Urinary bladder (tissue), 4 donors: ENCODE measurements around the gene PHC2. TPM values are rescaled to one million over a fixed set of nuclear protein-coding genes. Genes with fewer than 3 reads are reported as not detected.
"Not testable (repeated sequence)": the region's sequence is repeated elsewhere in the genome, so short reads cannot be mapped to it uniquely, and the experiment has no call there.

Experiments
- DNase-seq: peaks from one replicate; pipeline ENCODE4 v3.0.0-alpha.2; 2015; ENCODE audit errors: extremely low spot score
- H3K27ac ChIP-seq: one replicate; pipeline ENCODE4 v1.5.1; 2013; ENCODE audit warnings: low read depth, mild to moderate bottlenecking, moderate library complexity
- H3K36me3 ChIP-seq: one replicate; pipeline ENCODE4 v1.6.1; 2013; ENCODE audit warnings: mild to moderate bottlenecking, moderate library complexity; ENCODE audit not compliant: insufficient read depth
- H3K4me1 ChIP-seq: one replicate; pipeline ENCODE4 v1.6.1; 2013; ENCODE audit warnings: mild to moderate bottlenecking, moderate library complexity; ENCODE audit not compliant: insufficient read depth
- H3K4me3 ChIP-seq: one replicate; pipeline ENCODE4 v1.5.1; 2013; ENCODE audit warnings: low read depth, low read length
- WGBS: extraction: QIAGEN DNeasy Blood & Tissue Kit; methylation state at CpG from one replicate; pipeline ENCODE4 v1.1.7; 2013; 5-methylcytosine and 5-hydroxymethylcytosine counted together
- polyA plus RNA-seq: library from polyadenylated mRNA; stranded (reverse); fragments of 200-250 nt; gene quantifications from one replicate; pipeline ENCODE4 v1.2.3, GENCODE V29; 2013
- total RNA-seq: library from RNA; depleted of rRNA; stranded (reverse); fragments of >200 nt; gene quantifications from one replicate; pipeline ENCODE4 v1.2.3, GENCODE V29; 2014
- donor health status: healthy with polysubstance abuse.
- donor health status: healthy.

PHC2 gene
- total and polyA plus RNA-seq, 2 donors = 49.2 to 179 TPM

DNA sequence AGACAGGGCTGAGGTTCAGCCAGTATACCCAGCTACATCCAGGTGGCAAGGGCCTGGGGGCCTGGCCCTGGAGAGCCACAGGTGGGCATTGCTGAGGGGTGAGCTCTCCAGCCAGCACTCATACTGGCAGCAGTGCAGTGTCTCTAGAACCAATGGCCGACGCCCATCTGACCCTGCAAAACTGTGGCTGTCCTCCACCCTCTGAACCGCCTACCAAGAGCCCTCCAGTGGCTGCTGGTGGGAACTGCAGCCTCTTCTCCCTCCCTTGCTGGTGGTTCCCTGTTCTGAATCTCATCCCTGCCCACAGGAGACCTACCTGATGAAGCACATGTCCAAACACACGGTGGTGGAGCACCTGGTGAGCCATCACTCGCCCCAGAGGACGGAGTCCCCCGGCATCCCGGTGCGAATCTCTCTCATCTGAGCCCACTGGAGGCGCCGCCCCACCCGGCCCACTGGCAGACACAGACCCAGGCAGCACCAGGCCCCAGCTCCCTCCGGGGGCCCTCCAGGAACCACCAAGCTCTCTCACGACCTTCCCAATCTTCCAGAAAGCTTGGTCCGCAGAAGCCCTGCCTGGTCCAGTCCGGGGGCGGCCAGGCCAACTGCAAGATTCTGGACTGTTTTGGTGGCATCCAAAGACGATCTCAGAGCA lies 132.1 kb downstream of the PHC2 start:
- 73% methylated on average over 18 of the region's 18 CpGs for WGBS

DNA sequence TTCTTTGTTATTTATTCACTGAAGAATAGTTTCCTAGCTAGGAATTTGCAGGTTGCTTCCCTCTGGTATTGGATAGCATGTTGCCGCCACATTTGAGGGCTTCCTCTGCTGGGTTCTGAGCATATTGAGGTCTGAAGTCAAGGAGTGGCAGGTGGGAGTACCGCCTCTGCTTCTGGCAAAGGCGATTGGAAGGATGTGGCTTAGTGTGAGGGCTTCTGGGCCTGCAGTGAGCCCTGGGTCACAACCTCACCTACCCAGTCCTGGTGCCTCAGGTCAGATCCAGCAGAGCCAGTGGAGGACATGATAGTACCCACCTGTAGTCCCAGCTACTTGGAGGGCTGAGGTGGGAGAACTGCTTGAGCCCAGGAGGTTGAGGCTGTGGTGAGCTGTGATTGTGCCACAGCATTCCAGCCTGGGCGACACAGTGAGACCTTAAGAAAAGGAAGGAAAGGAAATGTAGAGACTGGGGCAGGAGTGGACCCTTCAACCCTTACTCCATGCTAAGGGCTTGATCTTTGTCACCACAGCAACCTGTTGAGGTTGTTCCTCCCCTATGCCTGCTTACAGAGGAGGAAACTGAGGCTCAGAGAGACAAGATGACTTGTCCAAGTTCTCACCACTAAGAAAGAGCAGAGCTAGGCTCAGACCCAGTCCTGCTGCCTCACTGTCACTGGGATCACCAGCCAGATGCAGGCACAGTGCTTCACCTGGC lies 132.8 kb downstream of the PHC2 start:
- Histone ChIP-seq H3K36me3 (no peaks in the 10 kb centered on the region), H3K4me1 (no peaks in the 10 kb centered on the region), H3K27ac (no peak overlapping the region), H3K4me3 (no peak overlapping the region)
- no peak for DNase-seq
- 96% methylated on average over 4 of the region's 4 CpGs for WGBS

More for the DNA sequence above, 132.1 kb downstream of the PHC2 start:
- no peak for DNase-seq
- no peaks in the 10 kb centered on the region for H3K36me3 ChIP-seq
- no peaks in the 10 kb centered on the region for H3K4me1 ChIP-seq
- H3K4me3 ChIP-seq = no peak overlapping the region
- no peak overlapping the region for H3K27ac ChIP-seq

- Histone ChIP-seq H3K36me3 (no peaks in the 10 kb centered on the region), H3K27ac (no peak overlapping the region), H3K4me3 (no peak overlapping the region), H3K4me1 (no peaks in the 10 kb centered on the region)
- no peak for DNase-seq
- 94% methylated on average over 4 of the region's 4 CpGs for WGBS
Observed at GRCh38 chr1:33296824-33297223, 134.1 kb downstream of the PHC2 start.

- Histone ChIP-seq H3K27ac (no peak overlapping the region), H3K4me1 (no peaks in the 10 kb centered on the region), H3K36me3 (no peaks in the 10 kb centered on the region), H3K4me3 (no peak overlapping the region)
- WGBS = 82% methylated on average over 9 of the region's 9 CpGs
- no peak for DNase-seq
Observed at GRCh38 chr1:33296082-33296458, 134.8 kb downstream of the PHC2 start.

DNA sequence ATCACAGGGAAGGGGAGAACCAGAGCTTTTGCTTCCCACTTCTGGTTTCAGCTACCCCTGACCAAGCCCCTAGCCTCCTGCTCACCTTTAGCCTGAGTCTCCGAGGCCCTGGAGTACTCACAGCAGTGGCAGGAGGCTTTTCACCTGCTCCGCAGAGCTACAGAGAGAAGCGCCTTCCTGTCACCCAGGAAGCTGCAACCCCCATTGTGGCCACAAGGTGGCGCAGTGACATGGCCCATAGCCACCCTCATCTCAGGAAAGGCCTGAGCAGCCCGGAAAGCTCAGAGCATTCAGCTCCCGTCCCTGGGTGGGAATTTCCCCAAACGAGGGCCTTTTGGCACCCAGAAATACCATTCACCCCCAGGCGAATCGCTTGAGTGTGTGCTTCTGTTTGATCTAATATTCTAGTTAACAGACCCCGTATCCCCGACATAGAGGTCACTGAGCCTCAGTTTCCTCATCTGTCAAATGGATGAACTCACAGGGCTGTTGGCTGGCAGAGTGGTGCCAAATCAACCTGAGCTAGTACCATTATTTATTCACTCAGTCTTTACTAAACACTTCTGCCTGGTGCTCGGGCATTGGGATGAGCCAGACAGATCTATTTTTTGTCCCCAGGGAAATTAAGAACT lies 135.3 kb downstream of the PHC2 start:
- DNase-seq = peak; percentile 65
- H3K4me3 ChIP-seq = no peak overlapping the region
- H3K4me1 ChIP-seq = no peaks in the 10 kb centered on the region
- WGBS = 36% methylated on average over 12 of the region's 12 CpGs
- no peak overlapping the region for H3K27ac ChIP-seq
- H3K36me3 ChIP-seq = no peaks in the 10 kb centered on the region

DNA sequence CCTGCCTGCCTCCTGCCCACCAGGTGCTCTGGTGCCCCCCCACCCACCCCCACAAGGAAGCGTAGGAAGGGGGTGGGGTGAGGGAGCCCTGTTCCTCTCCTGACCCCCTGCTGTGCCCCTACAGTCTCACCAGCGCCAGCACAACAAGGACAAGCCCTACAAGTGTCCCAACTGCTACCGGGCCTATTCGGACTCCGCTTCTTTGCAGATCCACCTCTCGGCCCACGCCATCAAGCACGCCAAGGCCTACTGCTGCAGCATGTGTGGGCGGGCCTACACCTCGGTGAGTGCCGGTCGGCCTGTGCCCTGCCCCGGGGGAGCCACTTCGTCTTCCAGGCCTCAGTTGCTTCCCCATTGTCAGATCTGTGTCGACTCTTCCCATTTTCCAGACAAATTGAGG lies 135.9 kb downstream of the PHC2 start:
- H3K36me3 ChIP-seq = no peaks in the 10 kb centered on the region
- DNase-seq = no peak
- H3K4me3 ChIP-seq = no peak overlapping the region
- WGBS = 78% methylated on average over 15 of the region's 15 CpGs
- no peaks in the 10 kb centered on the region for H3K4me1 ChIP-seq
- no peak overlapping the region for H3K27ac ChIP-seq

DNA sequence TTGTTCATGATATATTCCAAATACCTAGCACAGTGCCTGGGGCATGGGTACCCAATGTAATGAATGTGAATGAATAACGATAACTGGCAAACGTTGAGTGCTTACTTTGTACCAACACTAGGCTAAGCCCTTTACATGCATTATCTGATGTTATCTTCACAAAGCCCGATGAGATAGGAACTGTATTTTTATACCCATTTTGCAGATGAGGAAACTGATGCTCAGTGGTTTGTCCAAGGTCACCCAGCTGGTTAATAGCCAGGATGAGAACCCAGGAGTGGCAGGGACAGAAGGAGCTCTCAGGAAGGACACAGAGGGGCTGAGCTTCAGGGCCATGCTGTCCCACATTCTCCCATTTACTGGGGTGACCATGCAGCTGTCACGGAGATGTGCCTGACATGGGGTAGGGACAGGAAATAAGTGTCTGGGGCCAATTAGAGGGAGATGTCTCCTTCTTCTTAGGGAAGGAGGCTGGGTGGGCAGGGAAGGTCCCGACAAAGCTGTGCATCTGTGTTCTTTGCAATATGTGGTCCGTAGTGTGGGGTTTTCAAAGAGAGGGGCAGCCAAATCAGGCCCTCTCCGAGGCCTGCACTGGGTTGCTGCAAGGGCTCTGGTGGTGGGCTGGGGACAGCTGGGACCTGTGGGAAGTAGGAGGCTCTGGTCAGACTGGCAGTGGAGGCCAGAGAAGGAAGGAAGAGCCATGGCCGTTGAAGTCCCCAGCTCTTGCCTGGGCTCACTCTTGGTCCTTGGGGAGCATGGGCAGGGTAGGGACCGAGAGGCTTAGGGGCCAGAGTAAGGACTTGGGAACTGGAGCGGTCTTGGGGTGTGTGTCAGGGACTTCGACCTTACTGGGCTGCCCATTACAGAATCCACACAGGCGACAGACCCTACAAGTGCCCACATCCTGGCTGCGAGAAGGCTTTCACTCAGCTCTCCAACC lies 136.6 kb downstream of the PHC2 start:
- Histone ChIP-seq H3K4me3 (no peak overlapping the region), H3K36me3 (no peaks in the 10 kb centered on the region), H3K27ac (no peak overlapping the region), H3K4me1 (no peaks in the 10 kb centered on the region)
- DNase-seq = no peak
- WGBS = 86% methylated on average over 13 of the region's 13 CpGs

DNA sequence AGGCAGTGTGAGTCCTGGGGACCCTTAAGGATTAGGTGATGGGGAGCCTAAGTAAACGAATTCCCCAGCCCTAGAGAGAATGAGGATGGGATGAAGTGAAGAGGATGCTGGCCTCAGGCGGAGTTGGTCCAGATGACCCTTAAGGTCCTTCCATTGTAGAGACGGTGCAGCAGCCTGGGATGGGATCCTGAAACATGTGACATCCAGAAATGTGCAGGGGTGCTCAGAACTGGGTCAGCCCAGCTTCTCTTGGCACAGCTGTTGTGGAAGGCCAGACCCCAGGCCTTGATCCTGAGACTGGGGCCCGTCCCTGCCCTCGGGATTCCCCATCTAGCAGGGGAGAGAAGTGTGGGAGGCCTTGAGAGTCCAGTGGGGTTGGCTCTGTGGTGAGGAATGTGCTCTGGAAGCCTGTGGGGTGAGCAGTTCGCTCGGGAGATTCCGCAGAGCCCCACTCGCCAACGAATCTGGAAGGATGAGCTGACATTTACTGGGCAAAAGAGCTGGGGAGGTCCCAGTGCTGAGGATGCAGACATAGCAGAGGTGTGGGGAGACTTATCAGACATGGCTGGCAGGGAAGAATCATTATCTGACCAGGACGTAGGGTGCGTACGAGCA lies 138.1 kb downstream of the PHC2 start:
- no peaks in the 10 kb centered on the region for H3K4me1 ChIP-seq
- WGBS = 48% methylated on average over 13 of the region's 13 CpGs
- DNase-seq = no peak
- no peak overlapping the region for H3K4me3 ChIP-seq
- H3K27ac ChIP-seq = no peak overlapping the region
- no peaks in the 10 kb centered on the region for H3K36me3 ChIP-seq

GRCh38 chr1:33290615-33291014 lies 140.3 kb downstream of the PHC2 start:
- not testable (repeated sequence) for DNase-seq, H3K4me1 ChIP-seq, H3K4me3 ChIP-seq, H3K36me3 ChIP-seq, H3K27ac ChIP-seq
- WGBS = 96% methylated on average over 1 of the region's 2 CpGs

- DNase-seq = no peak
- Histone ChIP-seq H3K4me3 (no peak overlapping the region), H3K4me1 (no peaks in the 10 kb centered on the region), H3K36me3 (no peaks in the 10 kb centered on the region), H3K27ac (no peak overlapping the region)
- WGBS = 87% methylated on average over 3 of the region's 3 CpGs
Observed at GRCh38 chr1:33289858-33290154, 141.1 kb downstream of the PHC2 start.

DNA sequence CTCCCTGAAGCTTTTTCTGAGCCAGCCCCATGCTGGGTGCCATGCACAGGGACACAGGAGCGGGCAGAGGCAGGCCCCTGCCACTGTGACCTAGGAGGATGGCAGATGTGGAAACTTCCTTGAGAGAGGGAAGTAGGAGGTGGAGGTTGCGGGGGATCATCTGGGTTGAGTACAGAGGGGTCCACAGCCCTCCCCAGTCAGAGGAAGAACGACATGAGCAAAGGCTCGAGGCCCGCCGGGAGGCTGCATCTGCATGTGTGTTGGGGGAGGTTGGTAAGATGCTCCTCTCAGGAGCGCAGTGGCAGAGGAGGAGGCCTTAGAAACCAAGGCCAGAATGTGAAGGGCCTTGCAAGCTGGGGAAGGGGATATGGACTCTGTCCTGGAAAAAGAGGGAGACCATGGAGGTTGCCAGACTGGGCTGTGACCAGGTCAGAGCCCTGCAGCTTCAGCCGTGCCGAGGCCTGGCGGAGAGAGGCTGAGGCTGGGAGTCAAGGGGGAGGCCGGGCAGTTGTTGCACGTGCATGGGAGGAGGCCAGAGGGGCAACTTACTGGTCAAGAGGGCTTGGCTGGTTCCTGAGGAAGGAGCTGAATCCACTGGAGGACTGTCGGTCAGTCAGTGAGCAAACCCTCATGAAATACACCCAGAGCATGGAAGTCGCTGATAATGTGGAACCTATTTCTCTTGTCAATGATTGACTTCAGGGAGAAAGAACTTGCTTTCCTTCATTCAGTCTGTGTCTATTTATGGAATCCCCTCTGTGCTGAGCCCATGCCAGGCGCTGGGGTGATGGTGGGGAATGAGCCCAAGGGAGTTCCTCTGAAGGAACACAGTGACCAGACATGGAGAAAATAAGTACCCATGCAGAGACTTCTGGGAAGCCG lies 141.7 kb downstream of the PHC2 start:
- Histone ChIP-seq H3K27ac (no peak overlapping the region), H3K4me1 (no peaks in the 10 kb centered on the region), H3K4me3 (no peak overlapping the region), H3K36me3 (no peaks in the 10 kb centered on the region)
- no peak for DNase-seq
- WGBS = 89% methylated on average over 16 of the region's 16 CpGs

DNA sequence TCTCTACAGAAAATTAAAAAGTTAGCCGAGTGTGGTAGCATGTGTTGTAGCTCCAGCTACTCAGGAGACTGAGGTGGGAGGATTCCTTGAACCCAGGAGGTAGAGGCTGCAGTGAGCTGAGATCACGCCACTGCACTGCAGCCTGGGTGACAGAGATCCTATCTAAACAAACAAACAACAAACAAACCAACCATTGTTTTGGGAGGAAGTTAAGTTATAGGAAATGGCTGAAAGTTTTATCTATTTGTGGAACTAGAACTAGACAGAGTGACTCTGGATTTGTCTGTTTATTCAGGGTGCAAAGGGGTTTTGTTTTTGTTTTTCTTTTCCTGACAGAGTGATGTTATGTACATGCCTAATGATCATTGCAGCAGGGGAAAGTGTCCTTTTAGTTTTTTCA lies 143.6 kb downstream of the PHC2 start:
- Histone ChIP-seq H3K36me3 (no peaks in the 10 kb centered on the region), H3K27ac (no peak overlapping the region), H3K4me1 (no peaks in the 10 kb centered on the region), H3K4me3 (no peak overlapping the region)
- no peak for DNase-seq
- 82% methylated on average over 2 of the region's 2 CpGs for WGBS
